HepG2 (cell line): Measurements from ENCODE around the gene ZNF562. TPM values are rescaled to one million over a fixed set of nuclear protein-coding genes. Genes with fewer than 3 reads are reported as not detected.

Experiments used
- AHDC1 ChIP-seq: sonication (generic); formaldehyde crosslinking; IDR thresholded peaks from 2 replicates; pipeline ENCODE4 v1.5.1; 2020; ENCODE audit warnings: mild to moderate bottlenecking, missing genetic modification reagents, borderline replicate concordance
- ETV6 ChIP-seq: sonication (generic); formaldehyde crosslinking; conservative IDR thresholded peaks from 2 replicates; pipeline ENCODE4 v1.4.0; 2020; ENCODE audit warnings: missing genetic modification reagents
- HHEX ChIP-seq: IDR thresholded peaks from 2 replicates; pipeline ENCODE4 v1.6.1; 2016; ENCODE audit warnings: control low read depth
- KLF15 ChIP-seq: sonication (generic); formaldehyde crosslinking; IDR thresholded peaks from 2 replicates; pipeline ENCODE4 v1.8.1; 2023; ENCODE audit warnings: borderline replicate concordance, mild to moderate bottlenecking, inconsistent platforms, missing genetic modification reagents, mixed read lengths
- KLF9 ChIP-seq: IDR thresholded peaks from 2 replicates; pipeline ENCODE4 v1.6.1; 2016; ENCODE audit warnings: low read depth
- MXD3 ChIP-seq: IDR thresholded peaks from 2 replicates; pipeline ENCODE4 v1.6.1; 2016; ENCODE audit warnings: mild to moderate bottlenecking, missing biosample characterization, missing genetic modification reagents
- SNAPC2 ChIP-seq: sonication (generic); formaldehyde crosslinking; IDR thresholded peaks from 2 replicates; pipeline ENCODE4 v1.8.1; 2022; ENCODE audit warnings: mild to moderate bottlenecking, missing genetic modification reagents
- ZBTB34 ChIP-seq: sonication (generic); formaldehyde crosslinking; IDR thresholded peaks from 2 replicates; pipeline ENCODE4 v1.8.0; 2022; ENCODE audit warnings: mild to moderate bottlenecking, missing genetic modification reagents
- ZNF451 ChIP-seq: sonication (generic); formaldehyde crosslinking; IDR thresholded peaks from 2 replicates; pipeline ENCODE4 v1.5.0; 2020; ENCODE audit warnings: mild to moderate bottlenecking, missing genetic modification reagents
- ZNF761 ChIP-seq: sonication (generic); formaldehyde crosslinking; conservative IDR thresholded peaks from 2 replicates; pipeline ENCODE4 v1.4.0; 2020; ENCODE audit warnings: mild to moderate bottlenecking, missing genetic modification reagents
- ZSCAN25 ChIP-seq: sonication (generic); formaldehyde crosslinking; IDR thresholded peaks from 2 replicates; pipeline ENCODE4 v1.8.0; 2022; ENCODE audit warnings: mild to moderate bottlenecking, missing genetic modification reagents
- polyA plus RNA-seq, 8 experiments: library from polyadenylated mRNA; depleted of rRNA in 3 of 8; stranded (reverse) in 7 of 8; unstranded in 1 of 8; fragments of >200 nt; fragmentation: Illumina TruSeq in 4 of 8; extraction: Trizol in 4 of 8; gene quantifications; 2 replicates each; pipeline versions ENCODE4 v1.2.1 to v1.2.3, GENCODE V29; 2011 to 2016; ENCODE audit warnings: low read depth in 4 of 8, missing spikeins in 1 of 8, mixed read lengths in 1 of 8; ENCODE audit not compliant: insufficient read depth in 1 of 8
- total RNA-seq, 5 experiments: library from RNA; depleted of rRNA; stranded (reverse); fragments of >200 nt; fragmentation: Illumina TruSeq; extraction: Trizol; gene quantifications; 2 replicates each; pipeline ENCODE4 v1.2.3, GENCODE V29; 2016; ENCODE audit warnings: low read depth in 1 of 5
- TF ChIP-seq, protein P1 (sequence below): sonication (generic); formaldehyde crosslinking; IDR thresholded peaks from 2 replicates; pipeline ENCODE4 v1.4.0; 2020; ENCODE audit warnings: missing genetic modification reagents
- TF ChIP-seq, protein P2 (sequence below): sonication (generic); formaldehyde crosslinking; IDR thresholded peaks from 2 replicates; pipeline ENCODE4 v1.5.1; 2020; ENCODE audit warnings: missing genetic modification reagents, mild to moderate bottlenecking, borderline replicate concordance

ZNF562 gene
- total and polyA plus RNA-seq, 2 of the 13 experiments (the other 11 are each of a cell fraction or from before 2014, with no cell fraction given): 13.1 to 32.7 TPM

- TF ChIP-seq ZNF761 (CRISPR knock-in tag) (no peak), MXD3 (CRISPR knock-in tag) (no peak; the same call in 1 of the 2 replicates), ZNF451 (no peak), AHDC1 (CRISPR knock-in tag) (no peak), ZSCAN25 (no peak; the same call in 1 of the 2 replicates), SNAPC2 (CRISPR knock-in tag) (no peak), ZBTB34 (CRISPR knock-in tag) (no peak), KLF9 (CRISPR knock-in tag) (no peak), HHEX (no peak), ETV6 (no peak), KLF15 (CRISPR knock-in tag) (no peak; the same call in 1 of the 2 replicates)
- TF ChIP-seq, protein P1, sequence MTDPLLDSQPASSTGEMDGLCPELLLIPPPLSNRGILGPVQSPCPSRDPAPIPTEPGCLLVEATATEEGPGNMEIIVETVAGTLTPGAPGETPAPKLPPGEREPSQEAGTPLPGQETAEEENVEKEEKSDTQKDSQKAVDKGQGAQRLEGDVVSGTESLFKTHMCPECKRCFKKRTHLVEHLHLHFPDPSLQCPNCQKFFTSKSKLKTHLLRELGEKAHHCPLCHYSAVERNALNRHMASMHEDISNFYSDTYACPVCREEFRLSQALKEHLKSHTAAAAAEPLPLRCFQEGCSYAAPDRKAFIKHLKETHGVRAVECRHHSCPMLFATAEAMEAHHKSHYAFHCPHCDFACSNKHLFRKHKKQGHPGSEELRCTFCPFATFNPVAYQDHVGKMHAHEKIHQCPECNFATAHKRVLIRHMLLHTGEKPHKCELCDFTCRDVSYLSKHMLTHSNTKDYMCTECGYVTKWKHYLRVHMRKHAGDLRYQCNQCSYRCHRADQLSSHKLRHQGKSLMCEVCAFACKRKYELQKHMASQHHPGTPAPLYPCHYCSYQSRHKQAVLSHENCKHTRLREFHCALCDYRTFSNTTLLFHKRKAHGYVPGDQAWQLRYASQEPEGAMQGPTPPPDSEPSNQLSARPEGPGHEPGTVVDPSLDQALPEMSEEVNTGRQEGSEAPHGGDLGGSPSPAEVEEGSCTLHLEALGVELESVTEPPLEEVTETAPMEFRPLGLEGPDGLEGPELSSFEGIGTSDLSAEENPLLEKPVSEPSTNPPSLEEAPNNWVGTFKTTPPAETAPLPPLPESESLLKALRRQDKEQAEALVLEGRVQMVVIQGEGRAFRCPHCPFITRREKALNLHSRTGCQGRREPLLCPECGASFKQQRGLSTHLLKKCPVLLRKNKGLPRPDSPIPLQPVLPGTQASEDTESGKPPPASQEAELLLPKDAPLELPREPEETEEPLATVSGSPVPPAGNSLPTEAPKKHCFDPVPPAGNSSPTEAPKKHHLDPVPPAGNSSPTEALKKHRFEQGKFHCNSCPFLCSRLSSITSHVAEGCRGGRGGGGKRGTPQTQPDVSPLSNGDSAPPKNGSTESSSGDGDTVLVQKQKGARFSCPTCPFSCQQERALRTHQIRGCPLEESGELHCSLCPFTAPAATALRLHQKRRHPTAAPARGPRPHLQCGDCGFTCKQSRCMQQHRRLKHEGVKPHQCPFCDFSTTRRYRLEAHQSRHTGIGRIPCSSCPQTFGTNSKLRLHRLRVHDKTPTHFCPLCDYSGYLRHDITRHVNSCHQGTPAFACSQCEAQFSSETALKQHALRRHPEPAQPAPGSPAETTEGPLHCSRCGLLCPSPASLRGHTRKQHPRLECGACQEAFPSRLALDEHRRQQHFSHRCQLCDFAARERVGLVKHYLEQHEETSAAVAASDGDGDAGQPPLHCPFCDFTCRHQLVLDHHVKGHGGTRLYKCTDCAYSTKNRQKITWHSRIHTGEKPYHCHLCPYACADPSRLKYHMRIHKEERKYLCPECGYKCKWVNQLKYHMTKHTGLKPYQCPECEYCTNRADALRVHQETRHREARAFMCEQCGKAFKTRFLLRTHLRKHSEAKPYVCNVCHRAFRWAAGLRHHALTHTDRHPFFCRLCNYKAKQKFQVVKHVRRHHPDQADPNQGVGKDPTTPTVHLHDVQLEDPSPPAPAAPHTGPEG (CRISPR knock-in tag): peak; percentile 58; the same call in 1 of the 2 replicates
- TF ChIP-seq, protein P2, sequence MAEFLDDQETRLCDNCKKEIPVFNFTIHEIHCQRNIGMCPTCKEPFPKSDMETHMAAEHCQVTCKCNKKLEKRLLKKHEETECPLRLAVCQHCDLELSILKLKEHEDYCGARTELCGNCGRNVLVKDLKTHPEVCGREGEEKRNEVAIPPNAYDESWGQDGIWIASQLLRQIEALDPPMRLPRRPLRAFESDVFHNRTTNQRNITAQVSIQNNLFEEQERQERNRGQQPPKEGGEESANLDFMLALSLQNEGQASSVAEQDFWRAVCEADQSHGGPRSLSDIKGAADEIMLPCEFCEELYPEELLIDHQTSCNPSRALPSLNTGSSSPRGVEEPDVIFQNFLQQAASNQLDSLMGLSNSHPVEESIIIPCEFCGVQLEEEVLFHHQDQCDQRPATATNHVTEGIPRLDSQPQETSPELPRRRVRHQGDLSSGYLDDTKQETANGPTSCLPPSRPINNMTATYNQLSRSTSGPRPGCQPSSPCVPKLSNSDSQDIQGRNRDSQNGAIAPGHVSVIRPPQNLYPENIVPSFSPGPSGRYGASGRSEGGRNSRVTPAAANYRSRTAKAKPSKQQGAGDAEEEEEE (CRISPR knock-in tag): no peak
Observed at GRCh38 chr19:9621156-9622037, 53.5 kb downstream of the ZNF562 start, which contains the start of gene ZNF561 (continued).
